CD4-positive, alpha-beta T cell treated with Interleukin-21 for 1 hour (primary cell): ENCODE measurements around the gene IL2RG.

ENCODE experiments used
- DNase-seq: peaks from one replicate; pipeline ENCODE4 v3.0.0-alpha.2; 2020

Gene IL2RG

DNA sequence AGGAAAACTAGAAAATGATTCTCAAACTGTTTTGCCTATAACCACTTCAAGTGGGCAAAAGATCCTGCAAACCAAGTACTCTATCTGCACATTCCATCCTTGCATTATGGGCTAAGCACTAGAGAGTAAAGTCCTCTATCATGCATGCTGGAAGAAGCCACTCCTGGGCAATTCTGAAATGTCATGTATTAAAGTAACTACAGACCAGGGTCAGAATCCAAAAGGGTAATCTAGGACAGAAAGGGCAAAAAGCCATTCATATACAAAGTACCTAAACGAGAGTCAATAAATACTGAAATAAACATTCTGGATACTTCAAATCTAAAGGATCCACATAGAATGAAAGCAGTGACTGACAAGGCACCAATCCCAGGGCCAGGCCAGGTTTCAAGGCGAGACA lies 44.3 kb downstream of the IL2RG start:
- DNase-seq = no peak

DNA sequence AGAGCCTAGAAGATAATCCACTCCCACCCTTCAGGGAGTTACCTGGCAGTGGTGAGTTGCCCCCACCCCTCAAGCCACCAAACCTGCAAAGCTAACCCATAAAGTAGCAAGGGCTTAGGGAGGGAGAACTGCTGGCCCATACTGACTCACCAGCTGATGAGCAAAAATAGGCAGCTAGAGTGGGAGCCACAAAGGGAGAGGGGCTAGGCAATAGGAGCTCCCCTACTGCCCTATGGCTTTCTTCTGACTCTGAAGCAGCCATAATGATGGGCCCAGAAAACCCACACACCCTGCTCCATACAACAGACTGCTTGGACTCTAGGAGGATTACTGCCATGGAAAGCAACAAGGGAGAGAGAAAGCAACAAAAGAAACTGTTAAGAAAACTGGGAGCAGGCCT lies 51.2 kb downstream of the IL2RG start:
- DNase-seq = no peak

DNA sequence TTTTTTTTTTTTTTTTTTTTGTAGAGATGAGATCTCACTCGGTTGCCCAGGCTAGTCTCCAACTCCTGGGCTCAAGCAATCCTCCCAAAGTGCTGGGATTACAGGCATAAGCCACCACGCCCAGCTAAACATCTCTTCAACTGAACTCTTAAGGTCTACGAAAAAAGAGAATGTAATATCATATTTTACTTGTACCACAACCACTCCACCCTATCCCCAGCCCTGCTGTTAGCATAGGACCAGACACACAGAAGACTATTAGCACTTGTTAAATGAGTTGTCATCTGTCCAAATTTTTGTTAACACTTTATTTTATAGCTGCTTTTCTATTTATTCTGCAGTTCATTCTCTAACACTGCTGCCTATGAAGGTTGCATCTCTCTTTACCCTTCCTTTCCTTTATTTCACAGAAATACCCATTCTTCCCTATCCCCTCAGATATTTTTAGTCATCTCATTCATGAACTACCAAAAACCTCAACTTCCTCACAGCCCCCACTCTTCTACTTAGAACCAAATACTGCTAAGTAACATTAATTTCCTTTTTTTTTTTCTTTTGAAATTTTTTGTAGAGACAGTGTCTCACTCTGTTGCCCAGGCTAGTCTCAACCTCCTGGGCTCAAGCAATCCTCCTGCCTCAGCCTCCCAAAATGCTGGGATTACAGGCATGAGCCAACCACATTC lies 53.4 kb downstream of the IL2RG start:
- DNase-seq = no peak
